Panc1 (cell line): ENCODE measurements around the gene BCAS3.

Source experiments
- POLR2AphosphoS5 ChIP-seq: IDR thresholded peaks from 2 replicates; pipeline ENCODE4 v1.6.1; 2012; ENCODE audit warnings: mild to moderate bottlenecking, low read depth, low read length, moderate library complexity
- SIN3A ChIP-seq: IDR thresholded peaks from 2 replicates; pipeline ENCODE4 v1.6.1; 2012; ENCODE audit warnings: low read depth, mild to moderate bottlenecking, low read length, moderate library complexity, borderline replicate concordance; ENCODE audit not compliant: insufficient read depth
- TCF7L2 ChIP-seq: IDR thresholded peaks from 2 replicates; pipeline ENCODE4 v1.6.1; 2011; ENCODE audit warnings: mild to moderate bottlenecking, low read depth, low read length, inconsistent platforms
- TF ChIP-seq, protein P1 (sequence below): fragments of 450-650 bp; IDR thresholded peaks from 2 replicates; pipeline ENCODE4 v1.5.1; 2017; ENCODE audit warnings: mild to moderate bottlenecking
- TF ChIP-seq, protein P2 (sequence below), 2 experiments: IDR thresholded peaks; 2 replicates each; pipeline ENCODE4 v1.6.1; 2011 to 2012; ENCODE audit warnings: low read depth in 2 of 2, control low read depth in 1 of 2, low read length in 1 of 2, mild to moderate bottlenecking in 1 of 2, moderate library complexity in 1 of 2; ENCODE audit not compliant: insufficient read depth in 1 of 2

DNA sequence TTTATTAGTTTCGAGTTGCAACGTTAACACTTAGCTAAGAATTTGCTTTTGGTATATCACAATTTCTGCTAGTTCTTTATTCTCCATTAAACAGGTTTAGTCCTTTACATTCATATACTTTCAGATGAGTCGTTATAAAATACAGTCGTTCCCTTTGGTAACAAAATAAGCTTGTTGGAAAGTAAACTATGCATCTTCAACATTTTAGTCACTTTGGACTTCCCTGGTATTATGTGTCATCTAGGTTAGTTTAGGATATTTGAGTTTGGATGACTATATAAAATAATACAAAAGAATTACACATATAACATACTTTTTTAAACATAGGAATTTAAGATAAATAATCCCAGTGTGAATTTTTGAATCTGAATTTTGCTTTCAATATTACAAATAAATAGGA is 351.5 kb downstream of the BCAS3 start:
- TF ChIP-seq, protein P1, sequence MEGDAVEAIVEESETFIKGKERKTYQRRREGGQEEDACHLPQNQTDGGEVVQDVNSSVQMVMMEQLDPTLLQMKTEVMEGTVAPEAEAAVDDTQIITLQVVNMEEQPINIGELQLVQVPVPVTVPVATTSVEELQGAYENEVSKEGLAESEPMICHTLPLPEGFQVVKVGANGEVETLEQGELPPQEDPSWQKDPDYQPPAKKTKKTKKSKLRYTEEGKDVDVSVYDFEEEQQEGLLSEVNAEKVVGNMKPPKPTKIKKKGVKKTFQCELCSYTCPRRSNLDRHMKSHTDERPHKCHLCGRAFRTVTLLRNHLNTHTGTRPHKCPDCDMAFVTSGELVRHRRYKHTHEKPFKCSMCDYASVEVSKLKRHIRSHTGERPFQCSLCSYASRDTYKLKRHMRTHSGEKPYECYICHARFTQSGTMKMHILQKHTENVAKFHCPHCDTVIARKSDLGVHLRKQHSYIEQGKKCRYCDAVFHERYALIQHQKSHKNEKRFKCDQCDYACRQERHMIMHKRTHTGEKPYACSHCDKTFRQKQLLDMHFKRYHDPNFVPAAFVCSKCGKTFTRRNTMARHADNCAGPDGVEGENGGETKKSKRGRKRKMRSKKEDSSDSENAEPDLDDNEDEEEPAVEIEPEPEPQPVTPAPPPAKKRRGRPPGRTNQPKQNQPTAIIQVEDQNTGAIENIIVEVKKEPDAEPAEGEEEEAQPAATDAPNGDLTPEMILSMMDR = no peak
- TF ChIP-seq POLR2AphosphoS5 = no peak
- TF ChIP-seq, protein P2, sequence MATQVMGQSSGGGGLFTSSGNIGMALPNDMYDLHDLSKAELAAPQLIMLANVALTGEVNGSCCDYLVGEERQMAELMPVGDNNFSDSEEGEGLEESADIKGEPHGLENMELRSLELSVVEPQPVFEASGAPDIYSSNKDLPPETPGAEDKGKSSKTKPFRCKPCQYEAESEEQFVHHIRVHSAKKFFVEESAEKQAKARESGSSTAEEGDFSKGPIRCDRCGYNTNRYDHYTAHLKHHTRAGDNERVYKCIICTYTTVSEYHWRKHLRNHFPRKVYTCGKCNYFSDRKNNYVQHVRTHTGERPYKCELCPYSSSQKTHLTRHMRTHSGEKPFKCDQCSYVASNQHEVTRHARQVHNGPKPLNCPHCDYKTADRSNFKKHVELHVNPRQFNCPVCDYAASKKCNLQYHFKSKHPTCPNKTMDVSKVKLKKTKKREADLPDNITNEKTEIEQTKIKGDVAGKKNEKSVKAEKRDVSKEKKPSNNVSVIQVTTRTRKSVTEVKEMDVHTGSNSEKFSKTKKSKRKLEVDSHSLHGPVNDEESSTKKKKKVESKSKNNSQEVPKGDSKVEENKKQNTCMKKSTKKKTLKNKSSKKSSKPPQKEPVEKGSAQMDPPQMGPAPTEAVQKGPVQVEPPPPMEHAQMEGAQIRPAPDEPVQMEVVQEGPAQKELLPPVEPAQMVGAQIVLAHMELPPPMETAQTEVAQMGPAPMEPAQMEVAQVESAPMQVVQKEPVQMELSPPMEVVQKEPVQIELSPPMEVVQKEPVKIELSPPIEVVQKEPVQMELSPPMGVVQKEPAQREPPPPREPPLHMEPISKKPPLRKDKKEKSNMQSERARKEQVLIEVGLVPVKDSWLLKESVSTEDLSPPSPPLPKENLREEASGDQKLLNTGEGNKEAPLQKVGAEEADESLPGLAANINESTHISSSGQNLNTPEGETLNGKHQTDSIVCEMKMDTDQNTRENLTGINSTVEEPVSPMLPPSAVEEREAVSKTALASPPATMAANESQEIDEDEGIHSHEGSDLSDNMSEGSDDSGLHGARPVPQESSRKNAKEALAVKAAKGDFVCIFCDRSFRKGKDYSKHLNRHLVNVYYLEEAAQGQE (IDR thresholded peaks at IDR 0.05; ENCODE audit: insufficient read depth in 1 of 2, low read depth in 2 of 2, low read length in 1 of 2) = no peak
- TF ChIP-seq SIN3A = no peak
- no peak for TF ChIP-seq TCF7L2
